OCI-LY7 (cell line): ENCODE data around the gene TBX4.

Experiments used
- EZH2phosphoT487 ChIP-seq: fragments of 200-600 bp; sonication (generic); IDR thresholded peaks from 2 replicates; pipeline ENCODE4 v1.6.1; 2018; ENCODE audit warnings: low read depth, borderline replicate concordance, mild to moderate bottlenecking, mixed run types, antibody characterized with exemption, low read length, moderate library complexity, mixed read lengths
- TF ChIP-seq, protein P1 (sequence below): fragments of 200-600 bp; sonication (generic); conservative IDR thresholded peaks from 2 replicates; pipeline ENCODE4 v1.5.1; 2014; ENCODE audit warnings: mild to moderate bottlenecking, antibody characterized with exemption, low read length, moderate library complexity, mixed read lengths

DNA sequence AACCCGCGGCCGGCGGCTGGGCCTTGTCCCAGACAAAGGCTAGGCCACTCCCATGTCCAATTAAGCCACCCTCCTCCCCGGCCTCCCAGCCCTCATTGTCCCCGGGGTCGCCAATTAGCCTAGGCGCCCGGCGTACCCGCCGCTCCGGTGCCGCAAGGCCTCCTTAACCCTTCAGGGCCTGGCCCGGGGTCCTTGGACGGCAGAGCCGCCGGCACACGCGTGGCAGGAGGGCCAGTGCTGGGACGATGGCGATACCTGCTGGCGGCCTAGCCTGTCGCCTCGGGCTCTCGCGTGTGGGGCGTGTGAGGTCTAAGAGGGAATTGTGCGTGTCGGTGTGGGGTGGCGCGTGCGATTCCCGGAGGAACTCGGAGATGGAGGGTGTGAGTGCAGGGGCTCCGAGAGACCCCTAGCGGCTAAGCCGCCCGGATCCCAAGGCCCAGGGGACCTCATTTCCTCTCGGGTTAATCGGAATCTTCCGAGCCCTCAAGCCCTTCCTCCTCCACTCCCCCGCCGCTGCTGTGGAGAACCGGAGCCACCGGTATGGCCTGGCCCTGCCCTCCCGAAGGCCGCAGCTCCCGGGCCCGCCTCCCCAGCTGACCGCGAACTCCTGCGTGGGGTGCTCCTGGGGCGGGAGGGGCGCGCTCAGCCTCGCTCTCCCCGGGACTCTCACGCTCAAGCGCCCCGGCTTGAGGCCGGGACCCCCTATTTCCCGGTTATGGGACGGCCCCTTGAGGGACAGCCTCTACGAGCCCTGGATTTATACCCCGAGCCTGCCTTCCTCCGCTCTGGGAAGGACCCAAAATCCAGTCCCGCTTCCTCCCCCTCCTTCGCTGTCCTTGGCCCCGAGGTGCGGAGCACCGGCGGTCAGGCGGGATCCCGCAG, 40.7 kb upstream of the TBX4 start:
- TF ChIP-seq, protein P1, sequence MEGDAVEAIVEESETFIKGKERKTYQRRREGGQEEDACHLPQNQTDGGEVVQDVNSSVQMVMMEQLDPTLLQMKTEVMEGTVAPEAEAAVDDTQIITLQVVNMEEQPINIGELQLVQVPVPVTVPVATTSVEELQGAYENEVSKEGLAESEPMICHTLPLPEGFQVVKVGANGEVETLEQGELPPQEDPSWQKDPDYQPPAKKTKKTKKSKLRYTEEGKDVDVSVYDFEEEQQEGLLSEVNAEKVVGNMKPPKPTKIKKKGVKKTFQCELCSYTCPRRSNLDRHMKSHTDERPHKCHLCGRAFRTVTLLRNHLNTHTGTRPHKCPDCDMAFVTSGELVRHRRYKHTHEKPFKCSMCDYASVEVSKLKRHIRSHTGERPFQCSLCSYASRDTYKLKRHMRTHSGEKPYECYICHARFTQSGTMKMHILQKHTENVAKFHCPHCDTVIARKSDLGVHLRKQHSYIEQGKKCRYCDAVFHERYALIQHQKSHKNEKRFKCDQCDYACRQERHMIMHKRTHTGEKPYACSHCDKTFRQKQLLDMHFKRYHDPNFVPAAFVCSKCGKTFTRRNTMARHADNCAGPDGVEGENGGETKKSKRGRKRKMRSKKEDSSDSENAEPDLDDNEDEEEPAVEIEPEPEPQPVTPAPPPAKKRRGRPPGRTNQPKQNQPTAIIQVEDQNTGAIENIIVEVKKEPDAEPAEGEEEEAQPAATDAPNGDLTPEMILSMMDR: no peak
- no peak for TF ChIP-seq EZH2phosphoT487
